HEK293T (cell line): Measurements from ENCODE around the gene SH3PXD2A.

Source experiments
- CTCF ChIA-PET: fragments of 350-600 bp; formaldehyde crosslinking; extraction: SDS; loops from one replicate; lab custom pipeline; 2021; ENCODE audit warnings: antibody characterized with exemption, inconsistent platforms; lab: Yijun Ruan, JAX
- POLR2A ChIA-PET: fragments of 350-600 bp; formaldehyde crosslinking; extraction: SDS; loops from one replicate; lab custom pipeline; 2020; ENCODE audit warnings: antibody characterized with exemption, inconsistent platforms; lab: Yijun Ruan, JAX
- DNase-seq: peaks from one replicate; pipeline ENCODE4 v3.0.0; 2012; ENCODE audit warnings: mixed read lengths; ENCODE audit errors: extremely low spot score
- ARNT ChIP-seq: fragments of 450-650 bp; IDR thresholded peaks from 2 replicates; pipeline ENCODE4 v1.6.1; 2017; ENCODE audit warnings: mild to moderate bottlenecking
- BHLHE40 ChIP-seq: fragments of 450-650 bp; IDR thresholded peaks from 2 replicates; pipeline ENCODE4 v1.6.1; 2016; ENCODE audit warnings: mild to moderate bottlenecking, moderate library complexity, borderline replicate concordance
- CTBP1 ChIP-seq: fragments of 450-650 bp; IDR thresholded peaks from 2 replicates; pipeline ENCODE4 v1.6.1; 2016; ENCODE audit warnings: borderline replicate concordance
- ELF4 ChIP-seq: fragments of 450-650 bp; IDR thresholded peaks from 2 replicates; pipeline ENCODE4 v1.6.1; 2017; ENCODE audit warnings: antibody characterized with exemption
- FOXA1 ChIP-seq: fragments of 450-650 bp; IDR thresholded peaks from 2 replicates; pipeline ENCODE4 v1.6.1; 2016; ENCODE audit warnings: mild to moderate bottlenecking
- FOXK2 ChIP-seq: fragments of 450-650 bp; IDR thresholded peaks from 2 replicates; pipeline ENCODE4 v1.6.1; 2016; ENCODE audit warnings: mild to moderate bottlenecking
- FOXM1 ChIP-seq: fragments of 450-650 bp; IDR thresholded peaks from 2 replicates; pipeline ENCODE4 v1.6.1; 2017; ENCODE audit warnings: mild to moderate bottlenecking, borderline replicate concordance
- HDGF ChIP-seq: fragments of 450-650 bp; IDR thresholded peaks from 2 replicates; pipeline ENCODE4 v1.6.1; 2017; ENCODE audit warnings: antibody characterized with exemption, borderline replicate concordance
- L3MBTL2 ChIP-seq: fragments of 450-650 bp; conservative IDR thresholded peaks from 2 replicates; pipeline ENCODE4 v1.6.1; 2016; ENCODE audit warnings: mild to moderate bottlenecking
- LEF1 ChIP-seq: fragments of 450-650 bp; IDR thresholded peaks from 2 replicates; pipeline ENCODE4 v1.6.1; 2017; ENCODE audit warnings: mild to moderate bottlenecking, borderline replicate concordance
- NFRKB ChIP-seq: fragments of 450-650 bp; IDR thresholded peaks from 2 replicates; pipeline ENCODE4 v1.6.1; 2016; ENCODE audit warnings: mild to moderate bottlenecking, moderate library complexity
- PKNOX1 ChIP-seq: fragments of 450-650 bp; IDR thresholded peaks from 2 replicates; pipeline ENCODE4 v1.6.1; 2016
- SP1 ChIP-seq: fragments of 450-650 bp; IDR thresholded peaks from 2 replicates; pipeline ENCODE4 v1.6.1; 2017
- SUZ12 ChIP-seq: fragments of 450-650 bp; IDR thresholded peaks from 2 replicates; pipeline ENCODE4 v1.6.1; 2016; ENCODE audit warnings: mild to moderate bottlenecking
- TARDBP ChIP-seq: fragments of 450-650 bp; IDR thresholded peaks from 2 replicates; pipeline ENCODE4 v1.6.1; 2016
- ZNF384 ChIP-seq: fragments of 450-650 bp; IDR thresholded peaks from 2 replicates; pipeline ENCODE4 v1.6.1; 2016

Gene SH3PXD2A

DNA sequence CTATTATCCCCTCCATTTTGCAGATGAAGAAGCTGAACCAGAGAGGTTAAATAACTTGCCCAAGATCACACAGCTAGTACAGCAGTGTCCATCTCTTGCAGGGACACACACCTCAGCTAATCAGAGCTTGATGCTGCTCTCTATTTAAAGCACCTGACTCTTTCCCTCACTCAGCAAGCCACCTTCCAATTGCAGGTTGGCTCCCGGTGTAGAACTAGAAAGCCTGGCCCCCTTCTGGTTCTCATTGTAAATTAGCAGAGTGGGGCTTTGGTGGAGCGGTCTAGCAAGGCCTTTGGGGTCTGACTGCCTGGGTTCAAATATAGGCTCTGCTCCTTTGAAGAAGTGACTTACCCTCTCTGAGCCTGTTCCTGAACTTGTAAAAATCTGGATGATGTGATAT, 185.4 kb downstream of the SH3PXD2A start:
- DNase-seq = no peak
- ChIA-PET CTCF (no interaction called here), POLR2A (interaction anchor here (0.6 to 1.5 kb wide), 2 partner anchors 8 to 9 kb away, joined by 3 read pairs; no protein-coding TSS in a partner anchor)
- TF ChIP-seq PKNOX1 = no peak

- no peak for TF ChIP-seq FOXM1
- TF ChIP-seq L3MBTL2 = no peak
- no peak for TF ChIP-seq CTBP1
- TF ChIP-seq ELF4 = no peak
- TF ChIP-seq PKNOX1 = no peak
- no peak for TF ChIP-seq ZNF384
- no peak for TF ChIP-seq NFRKB
- TF ChIP-seq LEF1 = no peak
- no peak for DNase-seq
- POLR2A ChIA-PET = interaction anchor here (0.6 to 1.5 kb wide), 2 partner anchors 7 to 9 kb away, joined by 3 read pairs; no protein-coding TSS in a partner anchor
- CTCF ChIA-PET = no interaction called here
Measured at GRCh38 chr10:103669243-103669929, 186.0 kb downstream of the SH3PXD2A start.

DNA sequence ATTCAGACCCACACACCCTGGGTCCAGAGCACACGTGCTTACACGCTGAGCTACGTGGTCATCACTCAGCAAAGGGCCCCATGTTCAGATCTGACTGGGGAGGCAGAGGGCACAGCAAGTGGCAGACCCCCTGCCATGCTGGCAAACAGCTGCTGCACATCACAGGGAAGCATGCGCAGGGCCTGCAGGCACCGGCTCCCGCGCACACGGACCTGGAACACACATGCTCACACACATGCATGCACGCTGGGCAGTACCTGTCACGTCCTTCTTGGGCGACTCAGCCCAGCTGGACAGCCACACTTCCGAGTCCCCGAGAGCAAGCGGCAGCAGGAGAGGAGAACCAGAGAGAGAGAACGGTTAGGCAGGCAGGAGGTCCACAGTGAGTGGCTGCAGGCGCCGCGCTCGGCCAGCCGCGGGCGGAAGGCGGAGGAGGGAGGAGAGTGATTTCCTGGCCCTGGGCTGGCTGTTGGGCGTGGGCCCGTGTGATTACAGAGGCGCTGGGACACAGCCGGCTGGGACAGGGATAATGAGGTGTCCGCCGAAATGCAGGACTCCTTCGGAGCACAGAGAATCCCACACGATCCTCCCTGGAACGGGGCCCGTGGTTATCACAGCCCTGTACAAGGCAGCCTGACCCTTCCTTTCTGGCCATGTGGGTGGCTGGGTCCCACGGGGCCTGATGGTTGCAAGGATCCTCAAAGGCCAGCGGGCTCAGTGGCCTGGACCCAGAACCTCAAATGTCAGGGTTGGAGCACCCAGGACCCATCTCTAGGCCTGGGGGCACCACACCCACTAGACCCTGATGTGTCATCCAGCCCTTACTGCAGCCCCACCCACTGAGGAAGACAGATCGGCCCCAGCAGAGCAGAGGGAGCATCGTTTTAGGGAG, 186.8 kb downstream of the SH3PXD2A start:
- DNase-seq = no peak
- ChIA-PET POLR2A (no interaction called here), CTCF (no interaction called here)
- TF ChIP-seq ZNF384 (no peak), TARDBP (no peak), LEF1 (no peak)

- no peak for DNase-seq
- ChIA-PET POLR2A (no interaction called here), CTCF (interaction anchor here (3.9 kb wide), 1 partner anchor 19 kb away, joined by 19 read pairs; no protein-coding TSS in a partner anchor)
- TF ChIP-seq L3MBTL2 (no peak), ZNF384 (no peak), NFRKB (no peak), SP1 (no peak), ARNT (no peak), FOXM1 (no peak), LEF1 (no peak), FOXK2 (no peak), HDGF (no peak), FOXA1 (no peak), PKNOX1 (no peak), CTBP1 (no peak), SUZ12 (no peak), ELF4 (no peak), BHLHE40 (no peak)
Measured at GRCh38 chr10:103667356-103667755, 188.0 kb downstream of the SH3PXD2A start.

GRCh38 chr10:103666762-103667150, 188.6 kb downstream of the SH3PXD2A start:
- ChIA-PET POLR2A (no interaction called here), CTCF (interaction anchor here (1.3 to 3.9 kb wide), 2 partner anchors 9 to 19 kb away, joined by 4 to 19 read pairs; no protein-coding TSS in a partner anchor)
- DNase-seq = no peak
- no peak for TF ChIP-seq SUZ12
- no peak for TF ChIP-seq PKNOX1
- TF ChIP-seq BHLHE40 = no peak
- no peak for TF ChIP-seq FOXK2
- no peak for TF ChIP-seq TARDBP
- no peak for TF ChIP-seq CTBP1
- TF ChIP-seq HDGF = no peak
- TF ChIP-seq ELF4 = no peak
- no peak for TF ChIP-seq ARNT
- TF ChIP-seq SP1 = no peak
- no peak for TF ChIP-seq ZNF384
- no peak for TF ChIP-seq NFRKB
- TF ChIP-seq LEF1 = no peak
- no peak for TF ChIP-seq L3MBTL2
- no peak for TF ChIP-seq FOXA1
- no peak for TF ChIP-seq FOXM1
